C4-2B (cell line): ENCODE results near the gene ZNF668.

ENCODE experiments used
- CTCF ChIP-seq: fragments of 450-650 bp; conservative IDR thresholded peaks from 2 replicates; pipeline ENCODE4 v1.5.1; 2017; ENCODE audit warnings: mild to moderate bottlenecking
- ZFX ChIP-seq: fragments of 450-650 bp; IDR thresholded peaks from 2 replicates; pipeline ENCODE4 v1.6.1; 2017

- no peak for TF ChIP-seq CTCF
- no peak for TF ChIP-seq ZFX
Measured at GRCh38 chr16:31023252-31023602, 50.8 kb downstream of the ZNF668 start.
